Rectal smooth muscle tissue (tissue), 1 donor: ENCODE measurements around the gene C6orf120.
A peak's percentile ranks its signal among the peaks of the same experiment; 100 is the strongest.

Experiments used
- H3K27ac ChIP-seq: one replicate; pipeline ENCODE4 v1.7.0; 2013; ENCODE audit warnings: low read depth, low read length, inconsistent platforms
- H3K27me3 ChIP-seq: one replicate; pipeline ENCODE4 v1.7.0; 2013; ENCODE audit warnings: low read length; ENCODE audit not compliant: control insufficient read depth, insufficient read depth
- H3K36me3 ChIP-seq: one replicate; pipeline ENCODE4 v1.7.0; 2013; ENCODE audit warnings: low read length; ENCODE audit not compliant: control insufficient read depth, insufficient read depth
- H3K4me1 ChIP-seq: one replicate; pipeline ENCODE4 v1.7.0; 2013; ENCODE audit warnings: low read length; ENCODE audit not compliant: control insufficient read depth, insufficient read depth
- H3K4me3 ChIP-seq: one replicate; pipeline ENCODE4 v1.7.0; 2013; ENCODE audit warnings: low read length
- H3K9ac ChIP-seq: one replicate; pipeline ENCODE4 v1.7.0; 2013; ENCODE audit warnings: low read length

The C6orf120 gene

GRCh38 chr6:169701954-169702839, at the start of gene C6orf120, which contains the start of gene WDR27:
C6orf120 (plus strand) TSS chr6:169702126; CDS start chr6:169702460, 334 bp downstream.
WDR27 (minus strand) TSS chr6:169702029; CDS start chr6:169689005, 13,024 bp downstream.
- H3K27ac ChIP-seq, result peak within 1 kb of the TSS; percentile 97
- peak within 1 kb of the TSS; percentile 86 for H3K9ac ChIP-seq
- H3K4me3 ChIP-seq, result peak within 1 kb of the TSS; percentile 81
- H3K4me1 ChIP-seq, result peaks cover 23% of the 10 kb centered on the region
- H3K27me3 ChIP-seq, result no peaks in the 10 kb centered on the region
- H3K36me3 ChIP-seq, result no peaks in the 10 kb centered on the region

GRCh38 chr6:169652896-169653295, 49.0 kb upstream of the C6orf120 start:
- Histone ChIP-seq H3K27ac (no peak overlapping the region), H3K4me1 (no peaks in the 10 kb centered on the region), H3K9ac (no peak overlapping the region), H3K27me3 (no peaks in the 10 kb centered on the region), H3K4me3 (no peak overlapping the region), H3K36me3 (no peaks in the 10 kb centered on the region)

GRCh38 chr6:169653691-169654090, 48.2 kb upstream of the C6orf120 start:
- H3K36me3 ChIP-seq, result no peaks in the 10 kb centered on the region
- no peak overlapping the region for H3K27ac ChIP-seq
- no peak overlapping the region for H3K9ac ChIP-seq
- no peaks in the 10 kb centered on the region for H3K4me1 ChIP-seq
- H3K4me3 ChIP-seq, result no peak overlapping the region
- no peaks in the 10 kb centered on the region for H3K27me3 ChIP-seq

GRCh38 chr6:169654598-169655391, 47.1 kb upstream of the C6orf120 start:
- H3K27me3 ChIP-seq, result no peaks in the 10 kb centered on the region
- peak overlapping the region; percentile 28 for H3K9ac ChIP-seq
- H3K4me1 ChIP-seq, result no peaks in the 10 kb centered on the region
- peaks cover 4% of the 10 kb centered on the region for H3K36me3 ChIP-seq
- peak overlapping the region; percentile 71 for H3K4me3 ChIP-seq
- peak overlapping the region; percentile 49 for H3K27ac ChIP-seq

- H3K27me3 ChIP-seq, result no peaks in the 10 kb centered on the region
- H3K36me3 ChIP-seq, result peaks cover 4% of the 10 kb centered on the region
- H3K4me3 ChIP-seq, result no peak overlapping the region
- H3K9ac ChIP-seq, result no peak overlapping the region
- no peak overlapping the region for H3K27ac ChIP-seq
- H3K4me1 ChIP-seq, result no peaks in the 10 kb centered on the region
These were observed 45.2 kb upstream of the C6orf120 start for GRCh38 chr6:169656546-169657283.

GRCh38 chr6:169657284-169657610, 44.7 kb upstream of the C6orf120 start:
- no peak overlapping the region for H3K27ac ChIP-seq
- H3K4me1 ChIP-seq, result no peaks in the 10 kb centered on the region
- H3K27me3 ChIP-seq, result no peaks in the 10 kb centered on the region
- H3K9ac ChIP-seq, result no peak overlapping the region
- H3K4me3 ChIP-seq, result no peak overlapping the region
- H3K36me3 ChIP-seq, result peaks cover 4% of the 10 kb centered on the region

GRCh38 chr6:169659820-169660610, 41.9 kb upstream of the C6orf120 start:
- Histone ChIP-seq H3K36me3 (peaks cover 10% of the 10 kb centered on the region), H3K4me1 (no peaks in the 10 kb centered on the region), H3K27ac (no peak overlapping the region), H3K27me3 (no peaks in the 10 kb centered on the region), H3K4me3 (no peak overlapping the region), H3K9ac (no peak overlapping the region)

- H3K27ac ChIP-seq, result no peak overlapping the region
- H3K9ac ChIP-seq, result no peak overlapping the region
- H3K4me1 ChIP-seq, result no peaks in the 10 kb centered on the region
- H3K36me3 ChIP-seq, result peaks cover 10% of the 10 kb centered on the region
- no peak overlapping the region for H3K4me3 ChIP-seq
- H3K27me3 ChIP-seq, result no peaks in the 10 kb centered on the region
These were observed 41.1 kb upstream of the C6orf120 start for GRCh38 chr6:169660751-169661390.

GRCh38 chr6:169661391-169661756, 40.6 kb upstream of the C6orf120 start:
- Histone ChIP-seq H3K4me1 (no peaks in the 10 kb centered on the region), H3K36me3 (peaks cover 11% of the 10 kb centered on the region), H3K4me3 (no peak overlapping the region), H3K9ac (no peak overlapping the region), H3K27ac (no peak overlapping the region), H3K27me3 (no peaks in the 10 kb centered on the region)

GRCh38 chr6:169663468-169663867, 38.5 kb upstream of the C6orf120 start:
- Histone ChIP-seq H3K4me1 (no peaks in the 10 kb centered on the region), H3K4me3 (no peak overlapping the region), H3K36me3 (peaks cover 12% of the 10 kb centered on the region), H3K9ac (no peak overlapping the region), H3K27ac (no peak overlapping the region), H3K27me3 (no peaks in the 10 kb centered on the region)

- Histone ChIP-seq H3K36me3 (peaks cover 14% of the 10 kb centered on the region), H3K4me1 (no peaks in the 10 kb centered on the region), H3K9ac (no peak overlapping the region), H3K4me3 (no peak overlapping the region), H3K27ac (no peak overlapping the region), H3K27me3 (no peaks in the 10 kb centered on the region)
These were observed 37.7 kb upstream of the C6orf120 start for GRCh38 chr6:169664227-169664626.
